H1 (cell line): ENCODE measurements around the gene LRRC55. TPM values are rescaled to one million over a fixed set of nuclear protein-coding genes. Genes with fewer than 3 reads are reported as not detected.

Experiments used
- CTCF ChIA-PET: fragments of 300-600 bp; sonication (Branson Sonifier 250); formaldehyde crosslinking; loops from one replicate; lab custom pipeline; 2021; ENCODE audit not compliant: partially characterized antibody; lab: Charles Lee
- POLR2A ChIA-PET: fragments of 300-600 bp; sonication (Branson Sonifier 250); formaldehyde crosslinking; loops from one replicate; lab custom pipeline; 2021; ENCODE audit warnings: inconsistent platforms; ENCODE audit not compliant: partially characterized antibody; lab: Charles Lee
- DNase-seq, 2 experiments: peaks; one replicate each; pipeline versions ENCODE4 v3.0.0 to v3.0.0-alpha.2; 2010 to 2022; ENCODE audit warnings: low spot score in 2 of 2, low read depth in 1 of 2, mixed read lengths in 1 of 2
- FAIRE-seq: peaks from 2 replicates; lab custom pipeline; 2011; peaks lifted over from hg19 to GRCh38; lab: Jason Lieb, UNC
- H2AFZ ChIP-seq: 2 replicates; pipeline ENCODE4 v1.8.1; 2012; ENCODE audit warnings: low read length, inconsistent platforms
- H2AK5ac ChIP-seq: 2 replicates; pipeline ENCODE4 v1.6.1; 2013; ENCODE audit warnings: low read depth, low read length
- H2BK120ac ChIP-seq: replicated peaks from 2 replicates; pipeline ENCODE3; 2013; ENCODE audit warnings: low read depth, low read length, inconsistent platforms
- H2BK12ac ChIP-seq: 2 replicates; pipeline ENCODE4 v1.6.1; 2013; ENCODE audit warnings: low read depth, low read length
- H2BK15ac ChIP-seq: 2 replicates; pipeline ENCODE4 v1.6.1; 2013; ENCODE audit warnings: low read length
- H2BK20ac ChIP-seq: 2 replicates; pipeline ENCODE4 v1.6.1; 2013; ENCODE audit warnings: low read length
- H2BK5ac ChIP-seq: 2 replicates; pipeline ENCODE4 v1.6.1; 2013; ENCODE audit warnings: low read depth, low read length
- H3K14ac ChIP-seq: 2 replicates; pipeline ENCODE4 v1.6.1; 2013; ENCODE audit warnings: inconsistent platforms; ENCODE audit not compliant: insufficient read length
- H3K18ac ChIP-seq: 2 replicates; pipeline ENCODE4 v1.6.1; 2013; ENCODE audit warnings: low read length; ENCODE audit errors: extremely low read depth
- H3K23ac ChIP-seq: 2 replicates; pipeline ENCODE4 v1.6.1; 2013; ENCODE audit warnings: inconsistent platforms; ENCODE audit not compliant: insufficient read length
- H3K23me2 ChIP-seq: 2 replicates; pipeline ENCODE4 v1.6.1; 2013; ENCODE audit warnings: low read depth, low read length
- H3K27ac ChIP-seq: 2 replicates; pipeline ENCODE4 v1.6.1; 2011; ENCODE audit warnings: low read depth, low read length, inconsistent platforms
- H3K27me3 ChIP-seq, 4 experiments: replicated peaks in 1 of 4; 1 replicate in 1 of 4; 2 replicates in 3 of 4; pipeline versions ENCODE4 v1.6.1 to v1.8.1; 2011 to 2013; ENCODE audit warnings: low read length in 3 of 4, mild to moderate bottlenecking in 3 of 4, inconsistent platforms in 2 of 4, mixed read lengths in 2 of 4, moderate library complexity in 1 of 4; ENCODE audit not compliant: control insufficient read depth in 3 of 4, insufficient read depth in 3 of 4; ENCODE audit errors: extremely low read depth in 1 of 4
- H3K36me3 ChIP-seq, 4 experiments: 2 replicates each; pipeline versions ENCODE4 v1.6.1 to v1.8.1; 2011 to 2013; ENCODE audit warnings: mild to moderate bottlenecking in 4 of 4, low read length in 3 of 4, moderate library complexity in 2 of 4, control low read depth in 1 of 4, inconsistent platforms in 1 of 4; ENCODE audit not compliant: insufficient read depth in 4 of 4, control insufficient read depth in 2 of 4
- H3K4ac ChIP-seq: replicated peaks from 2 replicates; pipeline ENCODE3; 2013; ENCODE audit warnings: low read length, low read depth, mixed read lengths, inconsistent platforms; ENCODE audit not compliant: insufficient read length
- H3K4me1 ChIP-seq, 4 experiments: replicated peaks in 1 of 4; 1 replicate in 1 of 4; 2 replicates in 3 of 4; pipeline versions ENCODE4 v1.6.1 to v1.8.1; 2011 to 2013; ENCODE audit warnings: low read length in 3 of 4, inconsistent platforms in 2 of 4, mixed read lengths in 1 of 4; ENCODE audit not compliant: insufficient read depth in 4 of 4, control insufficient read depth in 3 of 4
- H3K4me2 ChIP-seq, 2 experiments: 2 replicates each; pipeline versions ENCODE4 v1.6.1 to v1.8.1; 2011 to 2013; ENCODE audit warnings: low read depth in 2 of 2, low read length in 2 of 2, control low read depth in 1 of 2, inconsistent platforms in 1 of 2, mild to moderate bottlenecking in 1 of 2; ENCODE audit not compliant: insufficient read depth in 1 of 2
- H3K4me3 ChIP-seq, 4 experiments: fragments of 200-600, 300-600 bp in 1 of 4; sonication (generic), shearing (Covaris generic), sonication (Bioruptor Twin) in 1 of 4; 2 replicates each; pipeline versions ENCODE4 v1.5.1 to v1.8.1; 2011 to 2016; ENCODE audit warnings: low read length in 4 of 4, low read depth in 3 of 4, control low read depth in 2 of 4, inconsistent platforms in 2 of 4, mild to moderate bottlenecking in 2 of 4, mixed read lengths in 1 of 4, moderate library complexity in 1 of 4; ENCODE audit not compliant: insufficient read depth in 2 of 4; ENCODE audit errors: extremely low read depth in 1 of 4
- H3K56ac ChIP-seq: replicated peaks from 2 replicates; pipeline ENCODE3; 2013; ENCODE audit warnings: low read depth, mild to moderate bottlenecking, mixed read lengths, low read length, inconsistent platforms; ENCODE audit not compliant: insufficient read length
- H3K79me1 ChIP-seq: 2 replicates; pipeline ENCODE4 v1.6.1; 2013; ENCODE audit warnings: low read depth, low read length, control low read depth
- H3K79me2 ChIP-seq, 2 experiments: 2 replicates each; pipeline versions ENCODE4 v1.6.1 to v1.8.1; 2012 to 2013; ENCODE audit warnings: low read length in 2 of 2, mild to moderate bottlenecking in 2 of 2, inconsistent platforms in 1 of 2; ENCODE audit not compliant: insufficient read depth in 2 of 2, control insufficient read depth in 1 of 2
- H3K9ac ChIP-seq, 4 experiments: replicated peaks in 1 of 4; 1 replicate in 1 of 4; 2 replicates in 3 of 4; pipeline versions ENCODE4 v1.6.1 to v1.8.1; 2011 to 2013; ENCODE audit warnings: low read depth in 3 of 4, low read length in 3 of 4, control low read depth in 2 of 4, mild to moderate bottlenecking in 2 of 4, moderate library complexity in 2 of 4, inconsistent platforms in 1 of 4; ENCODE audit errors: extremely low read depth in 1 of 4
- H3K9me3 ChIP-seq, 2 experiments: 2 replicates each; pipeline versions ENCODE4 v1.6.1 to v1.8.1; 2012 to 2013; ENCODE audit warnings: mild to moderate bottlenecking in 2 of 2, moderate library complexity in 2 of 2, control low read depth in 1 of 2, inconsistent platforms in 1 of 2, low read depth in 1 of 2, low read length in 1 of 2, mixed read lengths in 1 of 2; ENCODE audit not compliant: insufficient read depth in 2 of 2
- H4K20me1 ChIP-seq, 2 experiments: replicated peaks in 1 of 2; 2 replicates each; pipeline versions ENCODE3 to v1.8.1; 2011 to 2013; ENCODE audit warnings: inconsistent platforms in 2 of 2, low read length in 2 of 2, mild to moderate bottlenecking in 1 of 2; ENCODE audit not compliant: insufficient read depth in 2 of 2, control insufficient read depth in 1 of 2
- H4K5ac ChIP-seq: 2 replicates; pipeline ENCODE4 v1.6.1; 2013; ENCODE audit warnings: low read length, low read depth, mixed read lengths, inconsistent platforms; ENCODE audit not compliant: insufficient read length
- H4K8ac ChIP-seq: 2 replicates; pipeline ENCODE4 v1.8.0; 2013; ENCODE audit warnings: mild to moderate bottlenecking, moderate library complexity, low read length, inconsistent platforms; ENCODE audit not compliant: insufficient read depth; ENCODE audit errors: extremely low read depth
- H4K91ac ChIP-seq: replicated peaks from 2 replicates; pipeline ENCODE3; 2013; ENCODE audit warnings: low read length, mixed read lengths, inconsistent platforms; ENCODE audit not compliant: insufficient read length
- BACH1 ChIP-seq: IDR thresholded peaks from 2 replicates; pipeline ENCODE4 v1.6.1; 2012; ENCODE audit warnings: low read length, improper control_type of control experiment
- JUND ChIP-seq: IDR thresholded peaks from 2 replicates; pipeline ENCODE4 v1.6.1; 2011; ENCODE audit warnings: mild to moderate bottlenecking, improper control_type of control experiment, low read length
- MAX ChIP-seq: IDR thresholded peaks from 2 replicates; pipeline ENCODE4 v1.6.1; 2012; ENCODE audit warnings: inconsistent platforms
- NANOG ChIP-seq: IDR thresholded peaks from 2 replicates; pipeline ENCODE4 v1.6.1; 2011; ENCODE audit warnings: low read length, low read depth, mild to moderate bottlenecking, inconsistent platforms; ENCODE audit not compliant: insufficient read depth, poor library complexity, severe bottlenecking
- POLR2AphosphoS5 ChIP-seq: IDR thresholded peaks from 2 replicates; pipeline ENCODE4 v1.6.1; 2011; ENCODE audit warnings: low read depth, low read length
- POU5F1 ChIP-seq: IDR thresholded peaks from 2 replicates; pipeline ENCODE4 v1.6.1; 2011; ENCODE audit warnings: low read depth, mild to moderate bottlenecking, low read length, moderate library complexity
- SIN3A ChIP-seq, 2 experiments: IDR thresholded peaks in 1 of 2; conservative IDR thresholded peaks in 1 of 2; 2 replicates each; pipeline ENCODE4 v1.6.1; 2011 to 2012; ENCODE audit warnings: low read length in 2 of 2, improper control_type of control experiment in 1 of 2, low read depth in 1 of 2, mild to moderate bottlenecking in 1 of 2
- SP2 ChIP-seq: IDR thresholded peaks from 2 replicates; pipeline ENCODE4 v1.6.1; 2012; ENCODE audit warnings: mild to moderate bottlenecking, low read length, inconsistent platforms
- TAF1 ChIP-seq: IDR thresholded peaks from 2 replicates; pipeline ENCODE4 v1.6.1; 2011; ENCODE audit warnings: mild to moderate bottlenecking, low read depth, low read length
- TAF7 ChIP-seq: optimal IDR thresholded peaks from 2 replicates; pipeline ENCODE3; 2011; ENCODE audit warnings: low read depth, mild to moderate bottlenecking, inconsistent platforms, low read length, moderate library complexity, borderline replicate concordance
- WGBS, 2 experiments: shearing (Covaris generic) in 1 of 2; methylation state at CpG; one replicate each; pipeline versions ENCODE4 v1.1.6 to v1.1.7; 2013 to 2015; ENCODE audit warnings: low lambda C conversion rate in 2 of 2, mixed read lengths in 2 of 2, inconsistent platforms in 1 of 2, low coverage in 1 of 2, missing lambda C conversion rate in 1 of 2; ENCODE audit not compliant: insufficient replicate concordance in 2 of 2, insufficient coverage in 1 of 2, insufficient read length in 1 of 2; ENCODE audit errors: extremely low coverage in 1 of 2, missing lambda C conversion rate in 1 of 2; 5-methylcytosine and 5-hydroxymethylcytosine counted together
- polyA plus RNA-seq, 7 experiments: library from polyadenylated mRNA; depleted of rRNA in 3 of 7; stranded (reverse) in 5 of 7; unstranded in 2 of 7; fragments of >200 nt in 5 of 7; fragments of 200-250 nt in 2 of 7; gene quantifications; 1 replicate in 5 of 7; 2 replicates in 1 of 7; 4 replicates in 1 of 7; pipeline versions ENCODE4 v1.2.1 to v1.2.3, GENCODE V29; 2011 to 2013; ENCODE audit warnings: missing spikeins in 2 of 7, mixed read lengths in 2 of 7
- total RNA-seq: library from RNA; stranded (reverse); fragmentation: NEBNext Ultra II Directional; extraction: Animal tissue kit (Norgen Biotek cat#: 25700); gene quantifications from 2 replicates; pipeline ENCODE4 v1.2.1, GENCODE V29; 2021

The LRRC55 gene
- total and polyA plus RNA-seq, 2 of the 8 experiments (the other 6 are each of a cell fraction or from before 2014, with no cell fraction given): 0.62 to 1.1 TPM

- peak overlapping the region; percentile 8; the same call in 1 of the 2 replicates for H2BK20ac ChIP-seq
- no peak overlapping the region for H3K23ac ChIP-seq
- no peak for FAIRE-seq
- no peak overlapping the region for H4K5ac ChIP-seq
- H2BK120ac ChIP-seq: no peak overlapping the region
- H3K4ac ChIP-seq: no peak overlapping the region
- H3K23me2 ChIP-seq: peaks cover 8% of the 10 kb centered on the region; the same call in 1 of the 2 replicates
- no peaks in the 10 kb centered on the region for H3K27me3 ChIP-seq
- peak overlapping the region; percentile 20; the same call in 1 of the 2 replicates for H2BK5ac ChIP-seq
- no peak overlapping the region for H2AK5ac ChIP-seq
- ChIA-PET CTCF (interaction anchor here (0.7 to 6.4 kb wide), 6 partner anchors 13 to 72 kb away, joined by 3 to 37 read pairs (median 4); partner anchors contain the start of gene LRRC55), POLR2A (no interaction called here)
- H3K4me2 ChIP-seq: no peak overlapping the region
- H3K4me1 ChIP-seq: peaks cover 4 to 16% (median 12%) of the 10 kb centered on the region in 4 experiments; a peak in 6 of 7 replicates
- H2BK12ac ChIP-seq: peak overlapping the region; percentile 52; the same call in 1 of the 2 replicates
- no peak overlapping the region for H3K56ac ChIP-seq
- no peaks in the 10 kb centered on the region for H3K79me2 ChIP-seq
- peak overlapping the region; percentile 42; the same call in 1 of the 2 replicates for H2AFZ ChIP-seq
- no peaks in the 10 kb centered on the region for H3K79me1 ChIP-seq
- H3K36me3 ChIP-seq: no peaks in the 10 kb centered on the region
- H4K20me1 ChIP-seq: no peaks in the 10 kb centered on the region
- H4K91ac ChIP-seq: peak overlapping the region; percentile 5
- H3K18ac ChIP-seq: peak overlapping the region; percentile 42; the same call in 1 of the 2 replicates
- DNase-seq: no peak
- H3K4me3 ChIP-seq: no peak overlapping the region
- no peaks in the 10 kb centered on the region for H3K9me3 ChIP-seq
- no peak overlapping the region for H3K14ac ChIP-seq
- no peak overlapping the region; the same call in 1 of the 2 replicates for H2BK15ac ChIP-seq
- H3K9ac ChIP-seq: no peak overlapping the region
- H4K8ac ChIP-seq: no peak overlapping the region
- 85% methylated on average over 7 of the region's 7 CpGs; no CpG with 5 or more reads in 1 of the 2 experiments for WGBS, 2 experiments
- H3K27ac ChIP-seq: no peak overlapping the region
- no peak for TF ChIP-seq POLR2AphosphoS5
- no peak for TF ChIP-seq POU5F1
- TF ChIP-seq NANOG: no peak
- TF ChIP-seq SIN3A (conservative IDR thresholded peaks at IDR 0.05 in 1 of 2, IDR thresholded peaks at IDR 0.05 in 1 of 2; ENCODE audit: low read depth in 1 of 2, low read length in 2 of 2): no peak
- TF ChIP-seq JUND: no peak
- no peak for TF ChIP-seq BACH1
- no peak for TF ChIP-seq SP2
- no peak for TF ChIP-seq TAF7
- TF ChIP-seq MAX: no peak
- no peak for TF ChIP-seq TAF1
Observed at GRCh38 chr11:57210781-57211180, 29.0 kb downstream of the LRRC55 start.
